H1 (cell line): ENCODE results near the gene MAGI3. TPM values are rescaled to one million over a fixed set of nuclear protein-coding genes. Genes with fewer than 3 reads are reported as not detected.
A peak's percentile ranks its signal among the peaks of the same experiment; 100 is the strongest.

Source experiments
- EGR1 ChIP-seq: IDR thresholded peaks from 2 replicates; pipeline ENCODE4 v1.6.1; 2011; ENCODE audit warnings: low read depth, low read length, borderline replicate concordance
- KDM1A ChIP-seq: fragments of 200-600, 300-600 bp; sonication (generic); IDR thresholded peaks from 2 replicates; pipeline ENCODE4 v1.7.1; 2016; ENCODE audit warnings: mild to moderate bottlenecking, low read length, borderline replicate concordance
- KDM4A ChIP-seq: IDR thresholded peaks from one replicate; pipeline ENCODE4 v1.7.1; 2012; ENCODE audit warnings: low read depth, mild to moderate bottlenecking, moderate library complexity, low read length, inconsistent platforms; ENCODE audit not compliant: severe bottlenecking
- MAFK ChIP-seq: IDR thresholded peaks from 2 replicates; pipeline ENCODE4 v1.6.1; 2012; ENCODE audit warnings: low read depth, mild to moderate bottlenecking, improper control_type of control experiment, low read length
- NANOG ChIP-seq: IDR thresholded peaks from 2 replicates; pipeline ENCODE4 v1.6.1; 2011; ENCODE audit warnings: low read length, low read depth, mild to moderate bottlenecking, inconsistent platforms; ENCODE audit not compliant: insufficient read depth, poor library complexity, severe bottlenecking
- NRF1 ChIP-seq: IDR thresholded peaks from 2 replicates; pipeline ENCODE4 v1.6.1; 2011; ENCODE audit warnings: mild to moderate bottlenecking, low read depth, low read length, improper control_type of control experiment
- RAD21 ChIP-seq, 2 experiments: IDR thresholded peaks in 1 of 2; conservative IDR thresholded peaks in 1 of 2; 2 replicates each; pipeline ENCODE4 v1.6.1; 2011; ENCODE audit warnings: low read depth in 2 of 2, low read length in 2 of 2, improper control_type of control experiment in 1 of 2, inconsistent platforms in 1 of 2, mild to moderate bottlenecking in 1 of 2, moderate library complexity in 1 of 2
- YY1 ChIP-seq: IDR thresholded peaks from 2 replicates; pipeline ENCODE4 v1.6.1; 2011; ENCODE audit warnings: low read depth, mild to moderate bottlenecking, low read length
- polyA plus RNA-seq, 7 experiments: library from polyadenylated mRNA; depleted of rRNA in 3 of 7; stranded (reverse) in 5 of 7; unstranded in 2 of 7; fragments of >200 nt in 5 of 7; fragments of 200-250 nt in 2 of 7; gene quantifications; 1 replicate in 5 of 7; 2 replicates in 1 of 7; 4 replicates in 1 of 7; pipeline versions ENCODE4 v1.2.1 to v1.2.3, GENCODE V29; 2011 to 2013; ENCODE audit warnings: missing spikeins in 2 of 7, mixed read lengths in 2 of 7
- total RNA-seq: library from RNA; stranded (reverse); fragmentation: NEBNext Ultra II Directional; extraction: Animal tissue kit (Norgen Biotek cat#: 25700); gene quantifications from 2 replicates; pipeline ENCODE4 v1.2.1, GENCODE V29; 2021
- TF ChIP-seq, protein P1 (sequence below): IDR thresholded peaks from 2 replicates; pipeline ENCODE4 v1.6.1; 2011; ENCODE audit warnings: low read depth, mild to moderate bottlenecking, low read length; ENCODE audit not compliant: insufficient read depth

MAGI3 gene
- total and polyA plus RNA-seq, 2 of the 8 experiments (the other 6 are each of a cell fraction or from before 2014, with no cell fraction given) = 2.3 to 7.8 TPM

DNA sequence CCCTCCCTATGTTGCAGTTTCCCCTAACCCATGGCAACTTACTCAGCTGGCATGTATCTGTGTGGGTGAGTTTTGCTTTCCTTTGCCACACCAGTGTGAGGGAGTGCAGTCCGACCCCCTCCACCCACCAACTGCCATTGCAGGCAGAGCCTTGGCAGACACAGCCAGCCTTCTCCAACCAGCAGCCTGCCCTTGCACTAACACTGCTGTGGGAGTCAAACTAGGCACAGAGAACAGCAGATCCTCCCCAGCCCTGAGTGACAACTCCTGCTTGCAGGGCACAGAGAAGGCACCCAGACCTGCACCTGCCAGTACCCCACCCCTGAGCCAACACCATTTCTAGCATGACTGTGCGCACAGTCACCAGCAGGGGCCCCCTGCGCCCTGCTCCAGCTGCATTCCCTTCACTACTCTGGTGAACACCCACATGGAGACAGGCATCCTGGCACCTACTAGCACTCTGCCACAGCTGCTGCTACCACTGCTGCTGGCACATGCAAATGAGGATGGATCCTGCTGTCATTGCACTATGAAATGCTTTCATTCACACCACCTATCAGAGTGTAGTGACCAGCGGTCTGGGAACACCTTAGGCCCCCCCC lies 98.4 kb downstream of the MAGI3 start (continued):
- TF ChIP-seq, protein P1, sequence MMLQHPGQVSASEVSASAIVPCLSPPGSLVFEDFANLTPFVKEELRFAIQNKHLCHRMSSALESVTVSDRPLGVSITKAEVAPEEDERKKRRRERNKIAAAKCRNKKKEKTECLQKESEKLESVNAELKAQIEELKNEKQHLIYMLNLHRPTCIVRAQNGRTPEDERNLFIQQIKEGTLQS = no peak
- TF ChIP-seq RAD21 (IDR thresholded peaks at IDR 0.05 in 1 of 2, conservative IDR thresholded peaks at IDR 0.05 in 1 of 2; ENCODE audit: low read depth in 2 of 2, low read length in 2 of 2) (peak; percentile 87 to 92), KDM1A (no peak), KDM4A (no peak), YY1 (0 out of 2 replicates have a peak, but pooled peaks have one; percentile 57), MAFK (peak; percentile 10; the same call in 1 of the 2 replicates), NRF1 (no peak), NANOG (no peak), EGR1 (no peak)
- TF ChIP-seq, all 59 proteins: peak for 7
